Fibroblast of gingiva (primary cell): Measurements from ENCODE around the gene OR2V1.
"Not testable (repeated sequence)": the region's sequence is repeated elsewhere in the genome, so short reads cannot be mapped to it uniquely, and the experiment has no call there.

Experiments
- DNase-seq: peaks from one replicate; pipeline ENCODE4 v3.0.0-alpha.2; 2011; ENCODE audit warnings: low read depth

OR2V1 gene, protein sequence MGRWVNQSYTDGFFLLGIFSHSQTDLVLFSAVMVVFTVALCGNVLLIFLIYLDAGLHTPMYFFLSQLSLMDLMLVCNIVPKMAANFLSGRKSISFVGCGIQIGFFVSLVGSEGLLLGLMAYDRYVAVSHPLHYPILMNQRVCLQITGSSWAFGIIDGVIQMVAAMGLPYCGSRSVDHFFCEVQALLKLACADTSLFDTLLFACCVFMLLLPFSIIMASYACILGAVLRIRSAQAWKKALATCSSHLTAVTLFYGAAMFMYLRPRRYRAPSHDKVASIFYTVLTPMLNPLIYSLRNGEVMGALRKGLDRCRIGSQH

DNA sequence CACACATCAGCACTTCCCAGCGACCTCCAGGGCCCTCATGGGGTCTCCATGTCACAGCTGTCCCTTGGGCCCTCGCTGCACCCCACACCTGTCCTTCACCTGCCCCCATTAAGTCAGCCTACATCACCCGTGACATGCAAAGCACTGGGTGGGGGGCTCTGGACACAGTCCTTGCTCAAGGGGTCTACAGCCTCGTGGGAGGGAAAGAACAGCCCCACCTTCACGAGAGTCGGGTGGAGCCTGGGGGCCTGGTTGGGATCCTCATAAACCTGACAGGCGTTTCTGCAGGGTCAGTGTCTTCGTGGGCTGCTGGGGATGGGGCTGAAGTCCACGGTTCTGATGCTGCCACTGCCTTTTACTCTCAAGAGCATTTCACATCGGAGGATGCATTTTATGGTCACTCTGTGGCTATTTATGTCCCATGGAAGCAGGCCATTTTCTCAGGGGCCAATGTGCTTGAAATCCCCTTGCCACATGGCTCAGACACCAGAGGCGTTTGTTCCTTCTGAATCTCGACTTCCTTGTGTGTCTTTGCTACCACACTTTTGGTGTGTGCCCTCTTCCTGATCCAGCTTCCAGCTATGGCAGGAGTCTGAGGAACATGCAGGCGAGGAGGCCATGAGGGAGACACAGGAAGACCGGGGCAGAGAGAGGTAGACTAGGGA is at the start of gene OR2V1:
Gene OR2V1 (minus strand): TSS at position 338 of the 665 bp plus-strand sequence. CDS start 5,865 bp downstream, outside the sequence.
- DNase-seq: no peak

DNA sequence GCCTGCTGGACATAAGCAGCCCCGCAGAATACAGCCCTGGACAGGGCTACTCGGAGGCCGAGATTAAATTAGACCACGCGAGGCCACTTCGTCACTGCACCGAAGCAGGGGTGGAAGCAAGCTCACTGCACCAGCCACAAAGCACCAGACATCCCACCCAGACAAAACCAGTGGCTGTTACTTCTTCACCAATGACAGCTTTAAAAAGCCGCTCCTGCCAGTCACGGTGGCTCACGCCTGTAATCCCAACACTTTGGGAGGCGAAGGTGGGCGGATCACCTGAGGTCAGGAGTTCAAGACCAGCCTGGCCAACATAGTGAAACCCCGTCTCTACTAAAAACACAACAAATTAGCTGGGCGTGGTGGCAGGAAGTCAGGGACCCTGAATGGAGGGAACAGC is 46.6 kb upstream of the OR2V1 start:
- not testable (repeated sequence) for DNase-seq

DNA sequence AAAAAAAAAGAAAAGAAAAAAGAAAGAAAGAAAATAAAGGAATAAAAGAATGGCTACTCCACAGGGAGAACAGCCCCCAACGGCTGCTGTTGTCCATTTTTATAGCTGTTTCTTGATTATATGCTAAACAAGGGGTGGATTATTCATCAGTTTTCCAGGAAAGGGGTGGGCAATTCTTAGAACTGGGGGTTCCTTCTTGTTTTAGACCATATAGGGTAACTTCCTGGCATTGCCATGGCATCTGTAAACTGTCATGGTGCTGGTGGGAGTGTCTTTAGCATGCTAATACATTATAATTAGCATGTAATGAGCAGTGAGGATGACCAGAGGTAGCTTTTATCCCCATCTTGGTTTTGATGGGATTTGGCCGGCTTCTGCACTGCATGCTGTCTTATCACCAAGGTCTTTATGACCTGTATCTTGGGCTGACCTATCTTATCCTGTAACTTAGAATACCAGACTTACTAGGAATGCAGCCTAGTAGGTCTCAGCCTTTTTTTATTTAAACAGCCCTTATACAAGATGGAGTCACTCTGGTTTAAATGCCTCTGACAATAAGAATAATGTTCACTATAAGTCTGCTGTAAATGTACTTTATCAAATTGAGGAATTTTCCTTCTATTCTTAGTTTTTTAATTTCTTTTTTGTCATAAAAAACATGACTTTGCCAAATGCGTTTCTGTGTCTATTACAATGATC is 45.4 kb upstream of the OR2V1 start:
- DNase-seq: no peak

DNA sequence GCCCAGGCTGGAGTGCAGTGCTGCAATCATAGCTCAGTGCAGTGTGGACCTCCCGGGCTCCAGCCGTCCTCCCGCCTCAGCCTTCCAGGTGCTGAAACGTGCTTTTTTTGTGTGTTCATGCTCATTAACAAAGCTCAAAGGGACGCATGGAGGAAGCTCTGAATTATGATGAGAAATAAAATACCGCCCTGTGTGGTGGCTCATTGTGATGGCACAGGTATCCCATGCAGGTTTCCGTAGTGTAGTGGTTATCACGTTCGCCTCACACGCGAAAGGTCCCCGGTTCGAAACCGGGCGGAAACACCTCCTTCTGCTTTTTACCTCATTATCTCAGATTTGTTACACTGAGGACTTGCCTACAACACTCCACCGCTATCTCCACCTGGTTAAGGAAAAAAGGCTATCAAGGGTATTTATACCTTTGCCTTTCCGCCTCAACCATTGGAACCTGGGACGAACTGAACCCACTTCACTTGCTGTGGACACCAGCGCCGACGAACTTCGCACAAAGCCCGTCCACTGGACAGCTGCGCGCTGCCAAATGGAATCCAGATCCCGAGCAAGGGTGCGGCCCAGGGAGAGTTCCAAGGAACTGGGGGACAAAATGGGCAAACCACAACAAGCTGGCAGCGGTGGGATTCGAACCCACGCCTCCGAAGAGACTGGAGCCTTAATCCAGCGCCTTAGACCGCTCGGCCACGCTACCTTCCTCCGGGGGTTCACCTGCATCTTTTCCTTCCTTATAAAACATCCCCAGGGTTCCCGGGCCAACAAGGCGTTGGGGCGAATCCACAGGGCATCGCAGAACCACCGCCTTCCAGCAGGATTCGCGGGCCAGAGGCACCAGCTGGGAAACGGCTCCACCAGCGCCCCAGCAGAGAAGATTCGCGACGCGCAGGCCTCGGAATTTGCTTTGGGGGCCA is 42.7 kb upstream of the OR2V1 start:
- peak; percentile 65 for DNase-seq

DNA sequence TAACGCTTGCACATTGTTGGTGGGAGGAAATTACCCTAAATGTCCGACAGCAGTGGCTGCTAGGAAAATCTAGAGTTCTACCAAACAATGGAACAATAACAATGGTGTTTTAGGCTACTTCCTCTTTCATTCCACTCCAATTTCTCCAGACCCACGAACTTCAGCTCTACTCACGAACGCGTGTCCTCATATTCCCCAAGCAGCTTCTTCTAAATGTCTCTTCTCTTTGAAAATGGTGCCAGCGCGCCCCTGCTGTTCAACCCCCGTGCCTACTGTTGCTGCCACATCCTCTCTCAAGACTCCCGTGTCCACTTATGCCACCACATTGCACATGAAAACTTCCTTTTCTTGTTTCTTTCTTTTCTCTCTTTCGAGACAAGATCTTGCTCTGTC is 42.1 kb upstream of the OR2V1 start:
- no peak for DNase-seq

DNA sequence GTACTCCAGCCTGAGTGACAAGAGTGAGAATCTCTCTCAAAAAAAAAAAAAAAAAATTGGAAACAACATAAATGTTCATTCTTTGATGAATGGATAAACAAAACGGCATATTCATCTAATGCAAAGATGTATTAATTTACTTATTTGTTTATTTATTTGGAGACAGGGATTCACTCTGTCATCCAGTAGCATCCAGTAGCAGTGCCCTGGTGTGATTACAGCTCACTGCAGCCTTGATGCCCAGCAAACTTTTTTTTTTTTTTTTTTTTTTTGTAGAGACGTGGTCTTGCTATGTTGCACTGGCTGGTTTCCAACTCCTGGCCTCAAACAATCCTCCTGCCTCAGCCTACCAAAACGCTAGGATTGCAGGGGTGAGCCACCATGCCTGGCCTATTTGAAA is 40.8 kb upstream of the OR2V1 start:
- DNase-seq: no peak

DNA sequence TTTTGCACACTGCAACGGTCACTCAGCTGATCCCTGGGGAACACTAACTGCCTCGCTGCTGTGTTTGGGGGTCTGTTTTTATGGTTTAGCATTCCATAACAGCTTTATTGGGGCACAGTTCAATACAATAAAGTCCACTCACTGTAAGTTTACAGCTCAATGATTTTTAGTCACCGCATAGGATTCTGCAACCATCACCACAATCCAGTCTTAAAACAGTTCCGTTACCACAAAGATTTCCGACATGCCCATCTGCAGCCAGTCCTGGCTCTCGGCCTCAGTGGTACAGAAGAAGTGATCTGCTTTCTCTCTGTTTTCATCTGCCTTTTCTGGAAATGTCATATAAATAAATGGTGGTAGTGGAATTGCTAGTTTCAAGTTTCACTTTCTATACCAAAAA is 40.0 kb upstream of the OR2V1 start:
- peak; percentile 38 for DNase-seq

DNA sequence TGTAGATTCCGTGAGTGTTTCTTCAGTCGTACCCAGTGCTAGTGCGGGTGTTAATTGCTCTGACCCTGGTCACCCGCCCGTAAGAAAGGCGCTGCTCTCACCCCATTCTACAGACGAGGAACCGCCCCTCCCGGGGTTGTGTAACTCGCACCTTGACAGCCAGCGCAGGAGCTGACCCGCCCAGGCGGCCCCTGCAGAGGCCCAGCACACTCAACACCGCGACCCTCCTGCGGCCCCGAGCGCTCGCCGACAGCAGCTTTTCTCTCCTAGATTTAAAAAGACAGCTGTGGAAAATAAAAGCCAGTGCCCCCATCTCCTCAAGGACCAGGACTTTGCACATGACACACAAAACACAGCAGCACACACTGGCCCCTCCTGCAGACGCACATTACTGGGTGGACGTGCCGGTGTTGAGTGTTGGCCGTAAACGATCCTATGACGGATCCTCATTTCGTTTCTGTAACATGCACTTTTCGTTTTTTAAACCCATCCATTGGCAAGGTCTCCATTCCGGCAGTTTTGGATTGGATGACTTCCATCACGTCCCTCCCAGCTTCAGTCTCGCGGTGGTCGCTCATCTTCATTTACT is 39.4 kb upstream of the OR2V1 start:
- no peak for DNase-seq

DNA sequence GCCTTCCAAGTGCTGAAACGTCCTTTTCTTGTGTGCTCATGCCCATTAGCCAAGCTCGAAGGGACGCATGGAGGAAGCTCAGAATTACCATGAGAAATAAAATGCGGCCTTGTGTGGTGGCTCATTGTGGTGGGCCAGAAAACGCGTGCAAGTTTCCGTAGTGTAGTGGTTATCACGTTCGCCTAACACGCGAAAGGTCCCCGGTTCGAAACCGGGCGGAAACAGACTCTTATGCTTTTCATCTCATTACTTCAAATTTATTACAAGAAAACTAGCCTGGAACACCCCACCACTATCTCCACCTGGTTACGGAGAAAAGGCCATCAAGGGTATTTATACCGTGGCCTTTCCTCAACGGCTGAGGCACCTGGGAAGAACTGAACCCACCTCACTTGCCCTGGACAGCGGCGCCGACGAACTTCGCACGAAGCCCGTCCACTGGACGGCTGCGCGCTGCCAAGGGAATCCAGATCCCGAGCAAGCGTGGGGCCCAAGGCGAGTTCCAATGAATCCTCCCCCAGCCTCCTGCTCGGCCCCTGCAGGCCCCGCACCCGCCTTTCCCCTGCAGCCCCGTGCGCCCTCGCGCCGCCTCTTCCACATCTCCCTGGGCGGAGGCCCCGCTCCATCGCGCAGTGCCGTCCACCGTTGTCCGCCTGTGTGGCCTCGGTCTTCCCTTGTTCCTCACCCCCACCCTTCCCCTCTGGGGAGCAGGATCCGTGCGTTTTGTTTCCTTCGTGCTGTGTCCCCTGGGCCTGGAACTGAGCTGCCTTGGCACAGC is 38.7 kb upstream of the OR2V1 start:
- peak; percentile 74 for DNase-seq

DNA sequence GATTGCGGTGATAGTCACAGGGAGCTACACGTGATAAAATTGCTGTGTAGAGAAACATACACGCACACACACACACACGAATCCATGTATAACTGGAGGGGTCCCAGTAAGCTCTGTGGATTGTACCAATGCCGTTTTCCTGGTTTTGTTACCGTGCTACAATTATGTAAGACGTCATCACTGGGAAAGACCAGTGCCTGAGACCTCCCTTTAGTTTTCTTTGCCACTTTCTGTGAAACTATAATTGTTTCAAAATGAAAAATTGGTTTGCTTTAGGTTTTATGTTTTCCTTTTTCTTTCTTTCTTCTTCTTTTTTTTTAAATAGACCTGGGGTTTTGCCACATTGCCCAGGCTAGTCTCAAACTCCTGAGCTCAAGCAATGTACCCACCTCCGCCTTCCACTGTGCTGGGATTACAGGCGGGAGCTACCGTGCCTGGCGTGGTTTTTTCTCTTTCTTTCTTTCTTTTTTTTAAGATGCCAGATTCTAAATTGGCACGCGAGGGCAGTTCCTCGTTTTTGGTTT is 37.7 kb upstream of the OR2V1 start:
- no peak for DNase-seq

DNA sequence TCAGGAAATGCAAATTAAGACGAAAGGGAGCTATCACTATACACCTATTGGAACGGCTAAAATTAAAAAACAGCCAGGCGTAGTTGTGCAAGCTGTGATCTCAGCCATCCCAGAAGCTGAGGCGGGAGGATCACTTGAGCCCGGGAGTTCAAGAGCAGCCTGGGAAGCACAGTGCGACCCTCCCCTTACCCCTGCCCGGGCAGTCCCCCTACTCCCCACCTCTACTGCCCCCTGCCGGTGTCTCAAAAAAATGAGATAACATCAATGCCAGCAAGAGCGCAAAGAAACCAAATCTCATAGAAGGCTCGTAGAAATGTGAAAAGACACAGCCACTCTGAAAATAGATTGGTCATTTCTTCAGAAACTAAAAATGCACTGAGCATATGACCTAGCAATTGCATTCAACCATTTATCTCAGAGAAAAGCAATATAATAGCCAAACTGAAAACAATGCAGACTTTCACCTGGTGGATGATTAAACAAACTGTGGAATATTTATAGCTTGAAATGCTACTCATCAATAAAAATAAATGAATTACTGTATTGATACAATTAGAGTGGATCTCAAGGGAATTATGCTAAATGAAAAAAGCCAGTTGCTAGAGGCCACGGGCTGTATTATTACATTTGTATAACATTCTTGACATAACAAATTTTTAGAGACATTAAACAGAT is 37.0 kb upstream of the OR2V1 start:
- no peak for DNase-seq

DNA sequence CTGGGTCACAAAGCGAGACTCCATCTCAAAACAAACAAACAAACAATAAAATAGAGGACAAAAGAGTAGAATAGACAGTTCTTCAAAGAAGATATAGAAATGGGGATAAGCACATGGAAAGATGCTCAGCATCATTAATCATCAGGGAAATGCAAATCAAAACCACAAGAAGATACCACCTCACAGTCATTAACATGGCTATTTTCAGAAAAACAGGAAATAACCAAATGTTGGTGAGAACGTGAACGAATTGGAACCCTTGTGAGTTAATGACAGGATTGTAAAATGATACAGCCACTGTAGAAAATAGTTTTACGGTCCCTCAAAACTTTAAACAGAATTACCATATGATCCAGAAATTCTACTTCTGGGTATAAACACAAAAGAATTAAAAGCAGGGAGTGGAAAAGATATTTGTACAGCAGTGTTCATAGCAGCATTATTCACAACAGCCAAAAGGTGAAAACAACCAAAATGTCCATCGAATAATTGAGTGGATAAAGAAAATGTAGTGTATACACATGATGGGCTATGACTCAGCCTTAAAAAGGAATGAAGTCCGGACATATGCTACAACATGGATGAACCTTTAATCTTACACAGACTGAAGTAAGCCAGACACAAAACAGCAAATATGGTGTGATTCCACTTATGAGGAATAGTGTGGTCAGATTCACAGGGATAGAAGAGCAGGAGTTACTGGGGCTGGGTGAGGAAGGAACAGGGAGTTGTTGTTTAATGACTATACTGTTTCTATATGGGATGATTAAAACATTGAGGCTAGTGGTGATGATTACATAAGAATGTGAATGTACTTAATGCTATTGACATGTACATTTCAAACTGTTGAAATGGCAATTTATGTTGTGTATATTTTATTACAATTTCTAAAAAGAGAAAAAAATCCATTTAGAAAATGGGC is 36.1 kb upstream of the OR2V1 start:
- no peak for DNase-seq

DNA sequence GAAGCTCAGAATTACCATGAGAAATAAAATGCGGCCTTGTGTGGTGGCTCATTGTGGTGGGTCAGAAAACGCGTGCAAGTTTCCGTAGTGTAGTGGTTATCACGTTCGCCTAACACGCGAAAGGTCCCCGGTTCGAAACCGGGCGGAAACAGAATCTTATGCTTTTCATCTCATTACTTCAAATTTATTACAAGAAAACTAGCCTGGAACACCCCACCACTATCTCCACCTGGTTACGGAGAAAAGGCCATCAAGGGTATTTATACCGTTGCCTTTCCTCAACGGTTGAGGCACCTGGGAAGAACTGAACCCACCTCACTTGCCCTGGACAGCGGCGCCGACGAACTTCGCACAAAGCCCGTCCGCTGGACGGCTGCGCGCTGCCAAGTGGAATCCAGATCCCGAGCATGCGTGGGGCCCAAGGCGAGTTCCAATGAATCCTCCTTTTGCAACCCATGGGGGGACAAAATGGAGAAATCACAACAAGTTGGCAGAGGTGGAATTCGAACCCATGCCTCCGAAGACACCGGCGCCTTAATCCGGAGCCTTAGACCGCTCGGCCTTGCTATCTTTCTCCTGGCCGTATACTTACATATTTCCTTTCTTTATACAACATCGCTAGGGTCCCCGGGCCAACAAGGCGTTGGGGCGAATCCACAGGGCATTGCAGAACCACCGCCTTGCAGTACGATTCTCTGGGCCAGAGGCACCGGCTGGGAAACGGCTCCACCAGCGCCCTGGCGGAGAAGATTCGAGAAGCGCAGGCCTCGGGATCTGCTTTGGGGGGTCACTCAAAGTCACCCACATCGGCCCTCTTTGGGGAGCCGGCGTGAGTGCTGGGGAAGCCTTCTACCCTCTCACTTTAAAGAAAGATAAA is 33.3 kb upstream of the OR2V1 start:
- DNase-seq: peak; percentile 30

DNA sequence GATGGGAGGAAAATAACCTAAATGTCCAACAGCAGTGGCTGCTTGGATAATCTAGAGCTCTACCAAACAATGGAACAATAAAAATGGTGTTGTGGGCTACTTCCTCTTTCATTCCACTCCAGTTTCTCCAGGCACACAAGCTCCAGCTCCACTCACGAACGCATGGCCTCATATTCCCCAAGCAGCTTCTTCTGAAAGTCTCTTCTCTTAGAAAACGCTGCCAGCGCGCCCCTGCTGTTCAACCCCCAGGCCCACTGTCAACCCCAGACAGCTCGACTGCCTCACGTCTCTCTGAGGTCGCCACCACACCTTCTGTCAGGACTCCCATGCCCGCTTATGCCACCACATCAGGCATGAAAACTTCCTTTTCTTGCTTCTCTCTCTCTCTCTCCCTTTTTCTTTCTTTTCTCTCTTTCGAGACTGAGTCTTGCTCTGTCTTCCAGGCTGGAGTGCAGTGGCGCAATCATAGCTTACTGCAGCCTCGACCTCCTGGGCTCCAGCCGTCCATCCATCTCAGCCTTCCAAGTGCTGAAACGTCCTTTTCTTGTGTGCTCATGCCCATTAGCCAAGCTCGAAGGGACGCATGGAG is 32.6 kb upstream of the OR2V1 start:
- DNase-seq: peak; percentile 26

DNA sequence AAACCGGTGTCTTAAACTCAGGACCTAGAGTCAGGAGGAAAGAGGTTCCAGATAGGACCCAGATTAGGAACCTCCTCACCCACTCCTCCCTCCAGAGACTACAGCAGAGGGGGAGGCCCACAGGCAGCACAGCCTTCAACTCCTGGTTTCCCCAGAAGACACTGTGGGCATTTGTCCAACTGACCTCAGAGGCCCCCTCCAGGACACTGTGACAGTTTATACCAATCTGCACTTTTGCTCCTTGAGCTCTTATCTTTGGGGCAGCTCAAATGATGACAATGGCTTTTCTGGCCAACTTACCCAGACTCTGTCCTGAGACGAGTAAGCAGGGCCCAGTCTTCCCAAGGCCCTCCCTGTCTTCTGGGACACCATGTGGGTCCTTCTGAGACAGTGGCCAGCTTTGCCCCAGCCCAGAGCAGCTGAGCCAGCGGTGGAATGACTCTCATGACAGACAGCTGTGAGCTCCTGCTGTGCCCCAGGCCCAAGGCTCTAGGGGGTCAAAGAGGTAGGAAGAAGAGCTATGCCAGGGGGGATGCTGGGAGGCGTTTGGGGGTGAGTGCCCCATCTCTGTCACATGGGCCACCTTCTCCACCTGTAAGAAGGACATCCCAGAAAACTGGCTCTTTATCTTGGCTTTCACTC is 30.7 kb upstream of the OR2V1 start:
- no peak for DNase-seq

DNA sequence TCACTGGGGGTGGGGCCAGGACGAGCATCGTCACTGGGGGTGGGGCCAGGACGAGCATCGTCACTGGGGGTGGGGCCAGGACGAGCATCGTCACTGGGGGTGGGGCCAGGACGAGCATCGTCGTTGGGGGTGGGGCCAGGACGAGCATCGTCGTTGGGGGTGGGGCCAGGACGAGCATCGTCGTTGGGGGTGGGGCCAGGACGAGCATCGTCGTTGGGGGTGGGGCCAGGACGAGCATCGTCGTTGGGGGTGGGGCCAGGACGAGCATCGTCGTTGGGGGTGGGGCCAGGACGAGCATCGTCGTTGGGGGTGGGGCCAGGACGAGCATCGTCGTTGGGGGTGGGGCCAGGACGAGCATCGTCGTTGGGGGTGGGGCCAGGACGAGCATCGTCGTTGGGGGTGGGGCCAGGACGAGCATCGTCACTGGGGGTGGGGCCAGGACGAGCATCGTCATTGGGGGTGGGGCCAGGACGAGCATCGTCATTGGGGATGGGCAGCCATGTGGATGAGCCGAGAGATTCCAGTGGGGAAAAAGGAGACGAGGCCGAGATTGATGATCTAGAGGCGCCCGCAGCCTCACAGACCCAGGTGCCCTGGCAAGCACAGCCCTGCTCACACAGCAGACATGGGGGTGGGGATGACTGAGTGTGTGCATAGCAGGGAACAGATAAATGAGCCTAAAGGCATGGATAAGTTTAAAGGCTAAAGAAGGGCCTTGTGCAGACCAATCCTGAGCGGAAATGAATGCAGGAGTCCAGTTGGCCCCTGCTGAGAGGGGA is 30.0 kb upstream of the OR2V1 start:
- DNase-seq: peak; percentile 53
